ENCODE data around the gene MYO6. TPM values are rescaled to one million over a fixed set of nuclear protein-coding genes. Genes with fewer than 3 reads are reported as not detected.
A peak's percentile ranks its signal among the peaks of the same experiment; 100 is the strongest.

Gene MYO6
- total RNA-seq, 1 donor from 2014 or later: 135 TPM

DNA sequence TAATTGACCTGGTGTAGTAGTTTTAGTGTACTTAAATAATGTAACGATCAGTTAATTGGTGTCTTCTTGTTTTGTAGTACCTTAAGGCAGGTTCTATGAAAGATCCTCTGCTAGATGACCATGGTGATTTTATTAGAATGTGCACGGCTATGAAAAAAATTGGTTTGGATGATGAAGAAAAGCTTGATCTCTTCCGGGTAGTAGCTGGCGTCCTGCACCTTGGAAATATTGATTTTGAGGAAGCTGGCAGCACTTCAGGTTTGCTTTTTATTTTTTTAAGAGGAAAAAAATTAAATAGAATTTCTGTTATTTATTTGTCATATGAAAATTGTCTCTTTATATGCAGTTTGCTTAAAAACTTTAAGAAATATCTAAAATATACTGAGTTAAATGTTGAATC lies 99.2 kb downstream of the MYO6 start:
- H3K27ac Mint-ChIP-seq (ENCODE audit: unreplicated experiment): no peak overlapping the region
- no peak for DNase-seq (ENCODE audit: low spot score)
- peaks cover 12% of the 10 kb centered on the region for H3K36me3 Mint-ChIP-seq (ENCODE audit: low read depth, unreplicated experiment)
- H3K4me1 Mint-ChIP-seq (ENCODE audit: unreplicated experiment): peaks cover 21% of the 10 kb centered on the region
- TF ChIP-seq, protein P1, sequence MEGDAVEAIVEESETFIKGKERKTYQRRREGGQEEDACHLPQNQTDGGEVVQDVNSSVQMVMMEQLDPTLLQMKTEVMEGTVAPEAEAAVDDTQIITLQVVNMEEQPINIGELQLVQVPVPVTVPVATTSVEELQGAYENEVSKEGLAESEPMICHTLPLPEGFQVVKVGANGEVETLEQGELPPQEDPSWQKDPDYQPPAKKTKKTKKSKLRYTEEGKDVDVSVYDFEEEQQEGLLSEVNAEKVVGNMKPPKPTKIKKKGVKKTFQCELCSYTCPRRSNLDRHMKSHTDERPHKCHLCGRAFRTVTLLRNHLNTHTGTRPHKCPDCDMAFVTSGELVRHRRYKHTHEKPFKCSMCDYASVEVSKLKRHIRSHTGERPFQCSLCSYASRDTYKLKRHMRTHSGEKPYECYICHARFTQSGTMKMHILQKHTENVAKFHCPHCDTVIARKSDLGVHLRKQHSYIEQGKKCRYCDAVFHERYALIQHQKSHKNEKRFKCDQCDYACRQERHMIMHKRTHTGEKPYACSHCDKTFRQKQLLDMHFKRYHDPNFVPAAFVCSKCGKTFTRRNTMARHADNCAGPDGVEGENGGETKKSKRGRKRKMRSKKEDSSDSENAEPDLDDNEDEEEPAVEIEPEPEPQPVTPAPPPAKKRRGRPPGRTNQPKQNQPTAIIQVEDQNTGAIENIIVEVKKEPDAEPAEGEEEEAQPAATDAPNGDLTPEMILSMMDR (IDR thresholded peaks at IDR 0.05; ENCODE audit: unreplicated experiment): no peak
- H3K27me3 Mint-ChIP-seq (ENCODE audit: unreplicated experiment): peaks cover 2% of the 10 kb centered on the region
- H3K9me3 Mint-ChIP-seq (ENCODE audit: unreplicated experiment): no peaks in the 10 kb centered on the region
- no peak overlapping the region for H3K4me3 Mint-ChIP-seq (ENCODE audit: unreplicated experiment)

DNA sequence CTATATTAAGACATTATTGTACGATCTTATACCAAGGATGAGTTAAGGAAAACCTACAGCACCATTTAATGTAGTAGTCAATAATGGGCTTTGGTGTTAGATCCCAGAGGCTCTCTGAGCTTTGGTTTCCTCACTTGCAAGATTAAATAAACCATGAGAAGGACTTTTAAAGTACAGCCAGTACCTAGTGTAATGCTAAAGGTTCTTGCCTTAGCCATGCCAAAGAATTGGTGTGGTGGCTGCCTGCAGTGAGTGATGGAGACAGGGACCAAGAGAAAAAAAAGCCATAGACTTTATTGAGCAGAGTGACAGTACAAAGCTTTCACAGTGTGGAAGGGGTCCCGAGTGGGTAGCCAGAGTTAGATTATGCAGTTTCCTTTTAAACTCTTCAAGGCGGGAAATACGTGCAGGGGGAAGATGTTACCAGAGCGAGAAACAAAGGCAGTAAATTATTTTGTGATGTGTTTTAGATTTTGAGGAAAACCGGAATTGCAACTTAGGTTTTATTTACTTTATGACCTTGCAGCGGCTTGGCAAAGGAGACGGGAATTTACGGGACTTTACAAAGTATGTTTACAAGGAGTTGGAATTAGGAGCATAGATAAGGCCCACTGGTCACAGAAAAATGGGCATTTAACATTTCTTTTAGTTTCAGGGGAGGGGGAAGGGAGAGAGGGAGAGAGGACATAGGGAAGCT lies 100.4 kb downstream of the MYO6 start:
- TF ChIP-seq, protein P1 (IDR thresholded peaks at IDR 0.05; ENCODE audit: unreplicated experiment): no peak
- Mint-ChIP-seq H3K27ac (ENCODE audit: unreplicated experiment) (peak overlapping the region; percentile 77), H3K9me3 (ENCODE audit: unreplicated experiment) (no peaks in the 10 kb centered on the region), H3K27me3 (ENCODE audit: unreplicated experiment) (peaks cover 2% of the 10 kb centered on the region), H3K36me3 (ENCODE audit: low read depth, unreplicated experiment) (peaks cover 12% of the 10 kb centered on the region), H3K4me1 (ENCODE audit: unreplicated experiment) (peaks cover 14% of the 10 kb centered on the region), H3K4me3 (ENCODE audit: unreplicated experiment) (no peak overlapping the region)
- no peak for DNase-seq (ENCODE audit: low spot score)

DNA sequence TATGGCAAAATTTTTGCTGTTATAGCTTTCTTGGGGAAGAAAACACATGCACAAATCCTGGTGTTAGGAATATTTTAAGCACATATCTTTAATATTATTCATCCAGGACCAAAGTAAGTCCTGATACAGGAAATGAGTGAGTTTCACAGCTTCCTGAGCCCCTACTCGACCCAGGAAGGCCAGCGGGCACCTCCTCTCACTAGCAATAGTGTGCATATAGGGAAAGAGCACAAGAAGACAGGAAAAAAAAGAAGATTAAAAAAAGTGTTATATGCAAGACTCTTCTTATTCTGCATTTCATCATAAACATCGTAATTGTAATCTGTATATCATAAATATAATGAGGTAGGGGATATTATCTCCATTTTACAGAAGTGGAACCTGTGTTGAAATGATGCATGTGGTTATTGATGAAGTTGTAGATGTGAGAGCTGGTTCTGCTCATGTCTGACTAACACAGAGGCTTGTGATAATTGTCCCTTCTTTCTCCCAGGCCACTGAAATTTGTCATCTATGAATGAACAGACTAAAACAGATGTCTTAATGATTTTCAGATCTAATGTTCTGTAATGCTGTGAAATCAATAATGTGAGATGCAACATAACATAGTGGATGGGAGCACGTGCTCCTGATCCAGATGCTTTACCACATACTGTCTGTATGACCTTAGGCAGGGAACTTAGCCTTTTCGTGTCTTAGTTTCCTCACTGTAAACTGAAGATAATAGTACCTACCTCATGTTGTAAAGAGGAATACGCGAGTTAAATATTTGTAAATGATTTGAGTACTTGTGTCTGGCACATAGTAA lies 101.2 kb downstream of the MYO6 start:
- H3K27ac Mint-ChIP-seq (ENCODE audit: unreplicated experiment): peak overlapping the region; percentile 77
- no peak for DNase-seq (ENCODE audit: low spot score)

DNA sequence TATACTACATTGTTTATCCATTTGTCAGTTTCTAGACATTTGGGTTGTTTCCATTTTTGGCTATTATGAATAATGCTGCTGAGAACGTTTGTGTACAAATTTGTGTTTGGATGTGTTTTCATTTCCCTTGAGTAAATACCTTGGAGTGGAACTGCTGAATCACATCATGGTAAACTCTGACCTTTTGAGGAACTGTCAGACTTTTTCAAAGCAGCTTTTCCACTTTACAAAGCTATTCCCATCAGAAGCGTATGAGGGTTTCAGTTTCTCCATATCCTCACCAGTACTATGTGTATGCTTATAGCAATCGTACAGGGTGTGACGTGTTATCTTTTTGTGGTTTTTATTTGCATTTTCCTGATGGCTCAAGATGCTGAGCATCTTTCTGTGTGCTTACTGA lies 103.7 kb downstream of the MYO6 start:
- H3K9me3 Mint-ChIP-seq (ENCODE audit: unreplicated experiment): no peaks in the 10 kb centered on the region

More for the DNA sequence above, 101.2 kb downstream of the MYO6 start:
- no peaks in the 10 kb centered on the region for H3K9me3 Mint-ChIP-seq (ENCODE audit: unreplicated experiment)
- peaks cover 2% of the 10 kb centered on the region for H3K27me3 Mint-ChIP-seq (ENCODE audit: unreplicated experiment)
- H3K4me3 Mint-ChIP-seq (ENCODE audit: unreplicated experiment): no peak overlapping the region
- H3K4me1 Mint-ChIP-seq (ENCODE audit: unreplicated experiment): peaks cover 14% of the 10 kb centered on the region
- TF ChIP-seq, protein P1 (IDR thresholded peaks at IDR 0.05; ENCODE audit: unreplicated experiment): no peak
- H3K36me3 Mint-ChIP-seq (ENCODE audit: low read depth, unreplicated experiment): peaks cover 12% of the 10 kb centered on the region

More for the DNA sequence above, 103.7 kb downstream of the MYO6 start:
- TF ChIP-seq, protein P1 (IDR thresholded peaks at IDR 0.05; ENCODE audit: unreplicated experiment): no peak
- no peak for DNase-seq (ENCODE audit: low spot score)
- no peak overlapping the region for H3K27ac Mint-ChIP-seq (ENCODE audit: unreplicated experiment)
- peaks cover 14% of the 10 kb centered on the region for H3K4me1 Mint-ChIP-seq (ENCODE audit: unreplicated experiment)
- no peak overlapping the region for H3K4me3 Mint-ChIP-seq (ENCODE audit: unreplicated experiment)
- peaks cover 19% of the 10 kb centered on the region for H3K36me3 Mint-ChIP-seq (ENCODE audit: low read depth, unreplicated experiment)
- peaks cover 2% of the 10 kb centered on the region for H3K27me3 Mint-ChIP-seq (ENCODE audit: unreplicated experiment)

All from endothelial cell (in vitro differentiated cells).